ENCODE data around the gene RPL9. TPM values are rescaled to one million over a fixed set of nuclear protein-coding genes. Genes with fewer than 3 reads are reported as not detected.

RPL9 gene
- total RNA-seq, 1 experiment from 2014 or later, result 386 TPM

DNA sequence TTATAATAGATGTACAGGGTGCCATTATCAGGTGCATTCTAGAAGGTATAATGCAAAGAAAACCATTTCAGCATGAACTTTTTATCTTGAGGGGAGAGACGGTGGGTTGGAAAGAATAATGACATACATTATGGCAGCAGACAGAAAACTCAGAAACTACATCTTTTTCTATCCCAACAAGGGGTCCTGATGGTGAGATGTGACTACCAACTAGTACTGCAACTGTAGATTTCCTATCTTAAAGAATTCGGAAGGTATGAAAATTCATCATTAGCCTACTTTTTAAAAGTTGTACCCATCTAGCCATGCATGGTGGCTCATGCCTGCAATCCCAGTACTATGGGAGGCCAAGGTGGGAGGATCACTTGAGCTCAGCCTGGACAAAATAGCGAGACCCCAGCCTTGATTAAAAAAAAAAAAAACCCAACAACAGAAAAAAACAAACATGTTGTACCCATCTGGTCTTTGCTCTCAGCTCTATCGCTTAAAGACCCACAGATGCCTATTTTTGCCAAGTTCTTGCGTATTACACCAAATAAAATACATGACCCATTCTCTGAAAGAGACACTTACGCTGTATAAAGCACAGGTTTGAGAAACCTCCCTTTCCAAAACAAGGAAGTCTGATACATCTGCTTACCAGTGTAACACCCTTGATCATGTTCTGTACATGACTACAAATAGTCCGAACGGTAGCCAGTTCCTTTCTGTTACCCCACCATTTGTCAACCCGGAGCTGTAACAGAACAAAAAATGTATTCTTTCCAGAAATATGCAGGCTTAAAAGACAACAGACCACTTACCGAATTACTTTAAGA is 1.6 kb downstream of the RPL9 start:
- in situ Hi-C loops (cut with HindIII; ENCODE audit: low pct_unique_long_range_greater_than_20kb, low sequenced_read_pairs) (no loop called here), intact Hi-C loops (cut with micrococcal nuclease; ENCODE audit: unreplicated experiment) (no loop called here)
- DNase-seq (ENCODE audit: low read depth, low spot score), result no peak
- TF ChIP-seq SIN3A (IDR thresholded peaks at IDR 0.05; ENCODE audit: borderline replicate concordance, insufficient read depth, low read depth, low read length), result no peak
- no peaks in the 10 kb centered on the region for H3K9me3 ChIP-seq (ENCODE audit: control insufficient read depth, insufficient read depth, low read depth, low read length)
- BruUV-seq (replicated peaks), result TSS peak; percentile 67
- peak overlapping the region; percentile 93 to 94 for H3K4me3 ChIP-seq (ENCODE audit: low read depth in 2 of 2, low read length in 2 of 2)
- ChIA-PET CTCF (no interaction called here), POLR2A (interaction anchor here (0.6 to 0.7 kb wide), 4 partner anchors 239 to 881 kb away, joined by 3 to 5 read pairs (median 4); no protein-coding TSS in a partner anchor)
- no peaks in the 10 kb centered on the region for H3K27me3 ChIP-seq (ENCODE audit: control insufficient read depth, insufficient read depth, low read length)
- peak overlapping the region; percentile 96 for H3K27ac ChIP-seq (ENCODE audit: low read length)
- ATAC-seq, result no peak
- peaks cover 9% of the 10 kb centered on the region for H3K4me1 ChIP-seq (ENCODE audit: control insufficient read depth, insufficient read depth, low read length)
- H3K36me3 ChIP-seq (ENCODE audit: control insufficient read depth, insufficient read depth, low read length), result peaks cover 59% of the 10 kb centered on the region

- DNase-seq (ENCODE audit: low read depth, low spot score), result no peak
- in situ Hi-C loops (cut with HindIII; ENCODE audit: low pct_unique_long_range_greater_than_20kb, low sequenced_read_pairs), result no loop called here
- H3K36me3 ChIP-seq (ENCODE audit: control insufficient read depth, insufficient read depth, low read length), result peaks cover 66% of the 10 kb centered on the region
- no TSS peak for BruUV-seq (replicated peaks)
- POLR2A ChIA-PET, result no interaction called here
- H3K9me3 ChIP-seq (ENCODE audit: control insufficient read depth, insufficient read depth, low read depth, low read length), result no peaks in the 10 kb centered on the region
- intact Hi-C loops (cut with micrococcal nuclease; ENCODE audit: unreplicated experiment), result no loop called here
- H3K27ac ChIP-seq (ENCODE audit: low read length), result no peak overlapping the region
- TF ChIP-seq SIN3A (IDR thresholded peaks at IDR 0.05; ENCODE audit: borderline replicate concordance, insufficient read depth, low read depth, low read length), result no peak
- TF ChIP-seq TCF7L2 (IDR thresholded peaks at IDR 0.05; ENCODE audit: low read depth, low read length), result no peak
- TF ChIP-seq POLR2AphosphoS5 (IDR thresholded peaks at IDR 0.05; ENCODE audit: low read depth, low read length), result no peak
- TF ChIP-seq, protein P1, sequence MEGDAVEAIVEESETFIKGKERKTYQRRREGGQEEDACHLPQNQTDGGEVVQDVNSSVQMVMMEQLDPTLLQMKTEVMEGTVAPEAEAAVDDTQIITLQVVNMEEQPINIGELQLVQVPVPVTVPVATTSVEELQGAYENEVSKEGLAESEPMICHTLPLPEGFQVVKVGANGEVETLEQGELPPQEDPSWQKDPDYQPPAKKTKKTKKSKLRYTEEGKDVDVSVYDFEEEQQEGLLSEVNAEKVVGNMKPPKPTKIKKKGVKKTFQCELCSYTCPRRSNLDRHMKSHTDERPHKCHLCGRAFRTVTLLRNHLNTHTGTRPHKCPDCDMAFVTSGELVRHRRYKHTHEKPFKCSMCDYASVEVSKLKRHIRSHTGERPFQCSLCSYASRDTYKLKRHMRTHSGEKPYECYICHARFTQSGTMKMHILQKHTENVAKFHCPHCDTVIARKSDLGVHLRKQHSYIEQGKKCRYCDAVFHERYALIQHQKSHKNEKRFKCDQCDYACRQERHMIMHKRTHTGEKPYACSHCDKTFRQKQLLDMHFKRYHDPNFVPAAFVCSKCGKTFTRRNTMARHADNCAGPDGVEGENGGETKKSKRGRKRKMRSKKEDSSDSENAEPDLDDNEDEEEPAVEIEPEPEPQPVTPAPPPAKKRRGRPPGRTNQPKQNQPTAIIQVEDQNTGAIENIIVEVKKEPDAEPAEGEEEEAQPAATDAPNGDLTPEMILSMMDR (IDR thresholded peaks at IDR 0.05), result no peak
- no peak for TF ChIP-seq REST (IDR thresholded peaks at IDR 0.05; ENCODE audit: insufficient read depth in 1 of 2, low read depth in 2 of 2, low read length in 1 of 2)
- H3K4me1 ChIP-seq (ENCODE audit: control insufficient read depth, insufficient read depth, low read length), result peaks cover 9% of the 10 kb centered on the region
- CTCF ChIA-PET, result no interaction called here
- H3K4me3 ChIP-seq (ENCODE audit: low read depth in 2 of 2, low read length in 2 of 2), result no peak overlapping the region
- no peaks in the 10 kb centered on the region for H3K27me3 ChIP-seq (ENCODE audit: control insufficient read depth, insufficient read depth, low read length)
- no peak for ATAC-seq
Observed at GRCh38 chr4:39455486-39455885, 3.2 kb downstream of the RPL9 start.

GRCh38 chr4:39453738-39454137 is 5.0 kb downstream of the RPL9 start:
- Histone ChIP-seq H3K27ac (ENCODE audit: low read length) (no peak overlapping the region), H3K4me1 (ENCODE audit: control insufficient read depth, insufficient read depth, low read length) (peaks cover 9% of the 10 kb centered on the region), H3K36me3 (ENCODE audit: control insufficient read depth, insufficient read depth, low read length) (peaks cover 61% of the 10 kb centered on the region), H3K27me3 (ENCODE audit: control insufficient read depth, insufficient read depth, low read length) (no peaks in the 10 kb centered on the region), H3K4me3 (ENCODE audit: low read depth in 2 of 2, low read length in 2 of 2) (no peak overlapping the region), H3K9me3 (ENCODE audit: control insufficient read depth, insufficient read depth, low read depth, low read length) (no peaks in the 10 kb centered on the region)
- BruUV-seq (replicated peaks), result no TSS peak
- in situ Hi-C loops (cut with HindIII; ENCODE audit: low pct_unique_long_range_greater_than_20kb, low sequenced_read_pairs), result no loop called here
- POLR2A ChIA-PET, result interaction anchor here (0.5 kb wide), 1 partner anchor 408 kb away, joined by 3 read pairs; no protein-coding TSS in a partner anchor
- intact Hi-C loops (cut with micrococcal nuclease; ENCODE audit: unreplicated experiment), result no loop called here
- DNase-seq (ENCODE audit: low read depth, low spot score) (no peak), ATAC-seq (no peak)
- no peak for TF ChIP-seq SIN3A (IDR thresholded peaks at IDR 0.05; ENCODE audit: borderline replicate concordance, insufficient read depth, low read depth, low read length)
- CTCF ChIA-PET, result no interaction called here

Measured in Panc1 (cell line).